B cell (primary cell): Measurements from ENCODE around the gene DKK3. TPM values are rescaled to one million over a fixed set of nuclear protein-coding genes. Genes with fewer than 3 reads are reported as not detected.

ENCODE experiments used
- ATAC-seq: fragments of 200-7000 bp; cut with Tn5 transposase; one replicate; pipeline ENCODE4 v1.10.0; 2021; ENCODE audit warnings: low read depth, mild to moderate bottlenecking, moderate number of reproducible peaks, moderate library complexity
- CTCF ChIA-PET: fragments of 350-600 bp; sonication (Branson Sonifier 250); formaldehyde crosslinking; loops from one replicate; lab custom pipeline; 2021; ENCODE audit warnings: antibody characterized with exemption, inconsistent platforms; lab: Charles Lee
- POLR2A ChIA-PET: fragments of 350-600 bp; sonication (Branson Sonifier 250); formaldehyde crosslinking; loops from one replicate; lab custom pipeline; 2021; ENCODE audit warnings: antibody characterized with exemption; lab: Charles Lee
- DNase-seq: peaks from one replicate; pipeline ENCODE4 v3.0.0; 2013
- H2AFZ ChIP-seq: 2 replicates; pipeline ENCODE4 v1.6.1; 2012; ENCODE audit warnings: mild to moderate bottlenecking, low read depth, low read length; ENCODE audit not compliant: insufficient read depth, poor library complexity, severe bottlenecking
- H3K27ac ChIP-seq, 2 donors: 1 replicate in 1 of 2; 2 replicates in 1 of 2; pipeline ENCODE4 v1.5.1; 2012 to 2013; ENCODE audit warnings: low read length in 2 of 2, mild to moderate bottlenecking in 2 of 2, moderate library complexity in 1 of 2
- H3K27me3 ChIP-seq, 4 experiments: fragments of 200-600 bp in 1 of 4; sonication (generic) in 1 of 4; replicated peaks in 1 of 4; 1 replicate in 2 of 4; 2 replicates in 2 of 4; pipeline versions ENCODE4 v1.6.1 to v1.7.0; 2013 to 2016; ENCODE audit warnings: low read length in 3 of 4, mild to moderate bottlenecking in 2 of 4, mixed read lengths in 1 of 4, moderate library complexity in 1 of 4; ENCODE audit not compliant: insufficient read depth in 4 of 4, control insufficient read depth in 3 of 4; ENCODE audit errors: control extremely low read depth in 1 of 4
- H3K36me3 ChIP-seq, 2 experiments: replicated peaks in 1 of 2; 1 replicate in 1 of 2; 2 replicates in 1 of 2; pipeline versions ENCODE4 v1.6.1 to v1.7.1; 2013; ENCODE audit warnings: low read length in 1 of 2; ENCODE audit not compliant: insufficient read depth in 2 of 2, control insufficient read depth in 1 of 2; ENCODE audit errors: control extremely low read depth in 1 of 2, extremely low read depth in 1 of 2
- H3K4me1 ChIP-seq, 2 donors: fragments of 200-600 bp in 1 of 2; sonication (generic) in 1 of 2; 1 replicate in 1 of 2; 2 replicates in 1 of 2; pipeline versions ENCODE4 v1.5.1 to v1.6.1; 2013 to 2017; ENCODE audit warnings: low read length in 2 of 2; ENCODE audit not compliant: control insufficient read depth in 2 of 2, insufficient read depth in 2 of 2
- H3K4me2 ChIP-seq: replicated peaks from 2 replicates; pipeline ENCODE3; 2012; ENCODE audit warnings: mild to moderate bottlenecking, low read depth, low read length; ENCODE audit not compliant: poor library complexity, severe bottlenecking
- H3K4me3 ChIP-seq, 5 experiments: fragments of 200-600 bp in 1 of 5; sonication (generic) in 1 of 5; 1 replicate in 3 of 5; 2 replicates in 2 of 5; pipeline versions ENCODE4 v1.5.1 to v1.7.0; 2011 to 2016; ENCODE audit warnings: low read length in 4 of 5, mild to moderate bottlenecking in 4 of 5, low read depth in 2 of 5, control low read depth in 1 of 5, moderate library complexity in 1 of 5; ENCODE audit not compliant: insufficient read depth in 1 of 5; ENCODE audit errors: control extremely low read depth in 1 of 5, extremely low read depth in 1 of 5
- H3K79me2 ChIP-seq: fragments of 200-600 bp; sonication (generic); one replicate; pipeline ENCODE4 v1.6.0; 2016; ENCODE audit warnings: low read length; ENCODE audit not compliant: control insufficient read depth, insufficient read depth
- H3K9ac ChIP-seq: fragments of 200-600 bp; sonication (generic); 2 replicates; pipeline ENCODE4 v1.6.1; 2017; ENCODE audit warnings: mild to moderate bottlenecking, low read length, moderate library complexity
- H3K9me3 ChIP-seq, 3 donors: one replicate each; pipeline versions ENCODE4 v1.6.1 to v1.7.1; 2013; ENCODE audit warnings: low read length in 2 of 3; ENCODE audit not compliant: control insufficient read depth in 2 of 3, insufficient read depth in 1 of 3; ENCODE audit errors: control extremely low read depth in 1 of 3
- H4K20me1 ChIP-seq: 2 replicates; pipeline ENCODE4 v1.6.0; 2012; ENCODE audit warnings: mild to moderate bottlenecking, low read length; ENCODE audit not compliant: insufficient read depth, control insufficient read depth, poor library complexity, severe bottlenecking
- H3K27ac Mint-ChIP-seq: one replicate; pipeline ENCODE4 v1.8.0; 2021; ENCODE audit warnings: mixed read lengths
- H3K27me3 Mint-ChIP-seq: one replicate; pipeline ENCODE4 v1.8.0; 2021; ENCODE audit warnings: mixed read lengths
- H3K4me1 Mint-ChIP-seq: one replicate; pipeline ENCODE4 v1.8.0; 2021; ENCODE audit warnings: mixed read lengths
- H3K4me3 Mint-ChIP-seq: one replicate; pipeline ENCODE4 v1.8.0; 2021; ENCODE audit warnings: mixed read lengths
- H3K9me3 Mint-ChIP-seq: one replicate; pipeline ENCODE4 v1.8.0; 2022; ENCODE audit warnings: mixed read lengths; ENCODE audit not compliant: insufficient read depth
- CTCF ChIP-seq: fragments of 200-600 bp; IDR thresholded peaks from one replicate; pipeline ENCODE4 v1.8.0; 2022; ENCODE audit warnings: antibody characterized with exemption, mild to moderate bottlenecking
- EZH2 ChIP-seq: IDR thresholded peaks from 2 replicates; pipeline ENCODE4 v1.6.1; 2012; ENCODE audit warnings: borderline replicate concordance, low read depth, mild to moderate bottlenecking, moderate library complexity, low read length; ENCODE audit not compliant: insufficient read depth, poor library complexity, severe bottlenecking
- WGBS: methylation state at CpG from one replicate; pipeline ENCODE4 v1.1.5; 2013; ENCODE audit warnings: missing lambda C conversion rate; ENCODE audit not compliant: insufficient coverage; 5-methylcytosine and 5-hydroxymethylcytosine counted together
- intact Hi-C: fragments of 100-400 bp; cut with micrococcal nuclease; formaldehyde crosslinking; loops from one replicate; pipeline ENCODE4 v1.10.0; 2022
- polyA plus RNA-seq: library from polyadenylated mRNA; depleted of rRNA; stranded (reverse); fragments of >200 nt; gene quantifications from 2 replicates; pipeline ENCODE4 v1.2.3, GENCODE V29; 2012
- total RNA-seq, 2 donors: library from RNA; stranded (reverse); fragments of 120-200 nt in 1 of 2; gene quantifications; 1 replicate in 1 of 2; 2 replicates in 1 of 2; pipeline versions ENCODE4 v1.2.3 to v1.2.4, GENCODE V29; 2013 to 2022

The DKK3 gene
- total and polyA plus RNA-seq, 2 donors (not counting 1 experiment from before 2014, with no cell fraction given), result 0.33 TPM; not detected in 1

- TF ChIP-seq CTCF, result no peak
- no peak for TF ChIP-seq EZH2
- no peak overlapping the region for H3K9ac ChIP-seq
- no peak overlapping the region for H2AFZ ChIP-seq
- POLR2A ChIA-PET, result no interaction called here
- Mint-ChIP-seq H3K27ac (no peak overlapping the region), H3K4me3 (peak overlapping the region; percentile 44), H3K9me3 (no peaks in the 10 kb centered on the region), H3K27me3 (peaks cover 78% of the 10 kb centered on the region), H3K4me1 (peaks cover 11% of the 10 kb centered on the region)
- no peaks in the 10 kb centered on the region for H3K9me3 ChIP-seq
- ATAC-seq, result no peak
- peaks cover 0 to 48% (median 25%) of the 10 kb centered on the region in 4 experiments for H3K27me3 ChIP-seq
- WGBS, result 3% methylated on average over 62 of the region's 76 CpGs
- H3K79me2 ChIP-seq, result no peaks in the 10 kb centered on the region
- peak overlapping the region; percentile 50 for H3K4me2 ChIP-seq
- no peak for DNase-seq
- no peaks in the 10 kb centered on the region for H4K20me1 ChIP-seq
- H3K4me3 ChIP-seq, result no peak overlapping the region
- peaks cover 3 to 6% of the 10 kb centered on the region in 2 donors for H3K4me1 ChIP-seq
- CTCF ChIA-PET, result interaction anchor here (1.2 kb wide), 1 partner anchor 35 kb away, joined by 3 read pairs; no protein-coding TSS in a partner anchor
- intact Hi-C loops, result no loop called here
- no peaks in the 10 kb centered on the region for H3K36me3 ChIP-seq
- H3K27ac ChIP-seq, result no peak overlapping the region
These were observed 577 bp upstream of the DKK3 start for GRCh38 chr11:12008790-12009616.

GRCh38 chr11:12007230-12007593 lies 1.2 kb downstream of the DKK3 start:
- Histone ChIP-seq H2AFZ (no peak overlapping the region), H3K4me2 (no peak overlapping the region), H3K4me3 (no peak overlapping the region), H3K79me2 (no peaks in the 10 kb centered on the region), H3K36me3 (no peaks in the 10 kb centered on the region), H3K9me3 (no peaks in the 10 kb centered on the region), H3K27me3 (peaks cover 0 to 54% (median 28%) of the 10 kb centered on the region in 4 experiments), H4K20me1 (no peaks in the 10 kb centered on the region), H3K27ac (no peak overlapping the region), H3K9ac (no peak overlapping the region), H3K4me1 (peaks cover 3 to 6% of the 10 kb centered on the region in 2 donors)
- no peak overlapping the region for H3K4me3 Mint-ChIP-seq
- H3K4me1 Mint-ChIP-seq, result peaks cover 11% of the 10 kb centered on the region
- no peak for ATAC-seq
- no peaks in the 10 kb centered on the region for H3K9me3 Mint-ChIP-seq
- POLR2A ChIA-PET, result no interaction called here
- intact Hi-C loops, result no loop called here
- H3K27me3 Mint-ChIP-seq, result peaks cover 71% of the 10 kb centered on the region
- WGBS, result 87% methylated on average over 5 of the region's 5 CpGs
- no peak for DNase-seq
- CTCF ChIA-PET, result interaction anchor here (1.4 kb wide), 1 partner anchor 8 kb away, joined by 4 read pairs; no protein-coding TSS in a partner anchor
- H3K27ac Mint-ChIP-seq, result no peak overlapping the region
- TF ChIP-seq CTCF (no peak), EZH2 (no peak)
